ENCODE results near the gene ZNF563. TPM values are rescaled to one million over a fixed set of nuclear protein-coding genes. Genes with fewer than 3 reads are reported as not detected.
A peak's percentile ranks its signal among the peaks of the same experiment; 100 is the strongest.

ZNF563 gene
- total and polyA plus RNA-seq, 2 of the 8 experiments (the other 6 are each of a cell fraction or from before 2014, with no cell fraction given), result 0.91 to 2.3 TPM

DNA sequence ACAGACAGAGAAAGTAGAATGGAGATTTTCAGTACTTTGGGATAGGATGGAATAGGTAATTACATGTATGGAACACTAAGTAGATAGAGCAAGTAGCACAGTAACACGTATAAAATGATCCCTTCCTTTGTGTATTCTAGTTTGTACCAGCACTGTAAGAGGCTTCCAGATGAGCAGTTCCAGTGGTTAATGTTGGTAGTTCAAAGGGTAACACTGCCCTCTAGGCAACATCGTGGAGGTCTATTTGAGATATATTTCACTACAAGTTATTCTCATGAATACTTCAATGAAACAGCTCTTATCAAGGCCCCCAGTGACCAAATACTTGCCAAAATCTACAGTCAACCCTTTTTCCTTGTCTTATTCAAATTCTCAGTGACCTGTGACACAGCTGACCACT is 13.5 kb upstream of the ZNF563 start:
- FAIRE-seq, result no peak
- peaks cover 48 to 53% of the 10 kb centered on the region in 2 experiments for H3K9me3 ChIP-seq (ENCODE audit: insufficient read depth in 2 of 2, low read depth in 1 of 2, low read length in 1 of 2)
- POLR2A ChIA-PET (ENCODE audit: partially characterized antibody), result no interaction called here

More for the DNA sequence above, 13.5 kb upstream of the ZNF563 start:
- H3K36me3 ChIP-seq (ENCODE audit: control insufficient read depth in 2 of 4, insufficient read depth in 4 of 4, low read length in 3 of 4), result peaks cover 0 to 28% (median 3%) of the 10 kb centered on the region in 4 experiments; a peak in 4 of 8 replicates
- TF ChIP-seq, protein P1, sequence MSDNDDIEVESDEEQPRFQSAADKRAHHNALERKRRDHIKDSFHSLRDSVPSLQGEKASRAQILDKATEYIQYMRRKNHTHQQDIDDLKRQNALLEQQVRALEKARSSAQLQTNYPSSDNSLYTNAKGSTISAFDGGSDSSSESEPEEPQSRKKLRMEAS (IDR thresholded peaks at IDR 0.05), result no peak
- no peak for TF ChIP-seq TAF1 (IDR thresholded peaks at IDR 0.05; ENCODE audit: low read depth, low read length)
- TF ChIP-seq EGR1 (IDR thresholded peaks at IDR 0.05; ENCODE audit: borderline replicate concordance, low read depth, low read length), result no peak
- TF ChIP-seq NANOG (IDR thresholded peaks at IDR 0.05; ENCODE audit: insufficient read depth, low read depth, low read length, poor library complexity, severe bottlenecking), result no peak
- TF ChIP-seq RAD21 (IDR thresholded peaks at IDR 0.05 in 1 of 2, conservative IDR thresholded peaks at IDR 0.05 in 1 of 2; ENCODE audit: low read depth in 2 of 2, low read length in 2 of 2), result peak; percentile 16 to 34; a peak in 3 of 4 replicates
- TF ChIP-seq, protein P2, sequence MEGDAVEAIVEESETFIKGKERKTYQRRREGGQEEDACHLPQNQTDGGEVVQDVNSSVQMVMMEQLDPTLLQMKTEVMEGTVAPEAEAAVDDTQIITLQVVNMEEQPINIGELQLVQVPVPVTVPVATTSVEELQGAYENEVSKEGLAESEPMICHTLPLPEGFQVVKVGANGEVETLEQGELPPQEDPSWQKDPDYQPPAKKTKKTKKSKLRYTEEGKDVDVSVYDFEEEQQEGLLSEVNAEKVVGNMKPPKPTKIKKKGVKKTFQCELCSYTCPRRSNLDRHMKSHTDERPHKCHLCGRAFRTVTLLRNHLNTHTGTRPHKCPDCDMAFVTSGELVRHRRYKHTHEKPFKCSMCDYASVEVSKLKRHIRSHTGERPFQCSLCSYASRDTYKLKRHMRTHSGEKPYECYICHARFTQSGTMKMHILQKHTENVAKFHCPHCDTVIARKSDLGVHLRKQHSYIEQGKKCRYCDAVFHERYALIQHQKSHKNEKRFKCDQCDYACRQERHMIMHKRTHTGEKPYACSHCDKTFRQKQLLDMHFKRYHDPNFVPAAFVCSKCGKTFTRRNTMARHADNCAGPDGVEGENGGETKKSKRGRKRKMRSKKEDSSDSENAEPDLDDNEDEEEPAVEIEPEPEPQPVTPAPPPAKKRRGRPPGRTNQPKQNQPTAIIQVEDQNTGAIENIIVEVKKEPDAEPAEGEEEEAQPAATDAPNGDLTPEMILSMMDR (IDR thresholded peaks at IDR 0.05; ENCODE audit: control extremely low read depth in 1 of 3, insufficient read depth in 1 of 3, low read depth in 1 of 3, low read length in 3 of 3), result peak in 1 of 3 experiments; percentile 12; a peak in 2 of 4 replicates
- no peak for TF ChIP-seq HDAC6 (IDR thresholded peaks at IDR 0.05; ENCODE audit: low read depth, low read length)
- TF ChIP-seq EP300 (IDR thresholded peaks at IDR 0.05; ENCODE audit: borderline replicate concordance in 1 of 2, low read depth in 2 of 2, low read length in 2 of 2), result no peak
- H3K4ac ChIP-seq (replicated peaks; ENCODE audit: insufficient read length, low read depth, low read length), result no peak overlapping the region
- no peak for DNase-seq (ENCODE audit: low read depth in 1 of 2, low spot score in 2 of 2)
- H3K27ac ChIP-seq (ENCODE audit: low read depth, low read length), result no peak overlapping the region
- no peak overlapping the region for H3K9ac ChIP-seq (replicated peaks in 1 of 4; ENCODE audit: extremely low read depth in 1 of 4, low read depth in 3 of 4, low read length in 3 of 4)
- H3K27me3 ChIP-seq (replicated peaks in 1 of 4; ENCODE audit: control insufficient read depth in 3 of 4, extremely low read depth in 1 of 4, insufficient read depth in 3 of 4, low read length in 3 of 4), result no peaks in the 10 kb centered on the region
- no peak overlapping the region for H3K14ac ChIP-seq (ENCODE audit: insufficient read length)
- H3K79me1 ChIP-seq (ENCODE audit: low read depth, low read length), result no peaks in the 10 kb centered on the region
- no peak overlapping the region for H4K8ac ChIP-seq (ENCODE audit: extremely low read depth, insufficient read depth, low read length)
- WGBS, 2 experiments (ENCODE audit: extremely low coverage in 1 of 2, insufficient coverage in 1 of 2, insufficient read length in 1 of 2, insufficient replicate concordance in 2 of 2, low coverage in 1 of 2, low lambda C conversion rate in 2 of 2, missing lambda C conversion rate in 1 of 2), result 71% methylated on average over 2 of the region's 2 CpGs; no CpG with 5 or more reads in 1 of the 2 experiments
- no peak overlapping the region for H2BK120ac ChIP-seq (replicated peaks; ENCODE audit: low read depth, low read length)
- no peak overlapping the region for H2BK15ac ChIP-seq (ENCODE audit: low read length)
- CTCF ChIA-PET (ENCODE audit: partially characterized antibody), result no interaction called here
- no peak overlapping the region for H3K4me3 ChIP-seq (ENCODE audit: extremely low read depth in 1 of 4, insufficient read depth in 2 of 4, low read depth in 3 of 4, low read length in 4 of 4)
- no peak overlapping the region for H2AK5ac ChIP-seq (ENCODE audit: low read depth, low read length)
- H3K18ac ChIP-seq (ENCODE audit: extremely low read depth, low read length), result no peak overlapping the region
- no peaks in the 10 kb centered on the region for H3K23me2 ChIP-seq (ENCODE audit: low read depth, low read length)
- no peak overlapping the region for H4K5ac ChIP-seq (ENCODE audit: insufficient read length, low read depth, low read length)
- no peak overlapping the region for H2BK5ac ChIP-seq (ENCODE audit: low read depth, low read length)
- H2BK20ac ChIP-seq (ENCODE audit: low read length), result no peak overlapping the region
- no peak overlapping the region for H4K91ac ChIP-seq (replicated peaks; ENCODE audit: insufficient read length, low read length)
- H2BK12ac ChIP-seq (ENCODE audit: low read depth, low read length), result no peak overlapping the region
- no peaks in the 10 kb centered on the region for H3K79me2 ChIP-seq (ENCODE audit: control insufficient read depth in 1 of 2, insufficient read depth in 2 of 2, low read length in 2 of 2)
- no peak overlapping the region for H3K56ac ChIP-seq (replicated peaks; ENCODE audit: insufficient read length, low read depth, low read length)
- H3K4me2 ChIP-seq (ENCODE audit: insufficient read depth in 1 of 2, low read depth in 2 of 2, low read length in 2 of 2), result no peak overlapping the region
- H3K23ac ChIP-seq (ENCODE audit: insufficient read length), result no peak overlapping the region
- H2AFZ ChIP-seq (ENCODE audit: low read length), result no peak overlapping the region
- H3K4me1 ChIP-seq (replicated peaks in 1 of 4; ENCODE audit: control insufficient read depth in 3 of 4, insufficient read depth in 4 of 4, low read length in 3 of 4), result no peaks in the 10 kb centered on the region
- no peaks in the 10 kb centered on the region for H4K20me1 ChIP-seq (replicated peaks in 1 of 2; ENCODE audit: control insufficient read depth in 1 of 2, insufficient read depth in 2 of 2, low read length in 2 of 2)
